ENCODE results near the gene PRSS33. TPM values are rescaled to one million over a fixed set of nuclear protein-coding genes. Genes with fewer than 3 reads are reported as not detected.

Gene PRSS33
- total RNA-seq, 1 donor from 2014 or later = 15.4 TPM

GRCh38 chr16:2799859-2800226 is 12.5 kb upstream of the PRSS33 start:
- H3K4me1 ChIP-seq = no peaks in the 10 kb centered on the region
- no peak for TF ChIP-seq CTCF (IDR thresholded peaks at IDR 0.05)
- intact Hi-C loops (cut with DNase I) = no loop called here
- peaks cover 0 to 14% of the 10 kb centered on the region in 2 donors for H3K9me3 ChIP-seq
- no peak for DNase-seq (ENCODE audit: low spot score in 2 of 2)
- H3K27me3 ChIP-seq = peaks cover 3% of the 10 kb centered on the region
- no peak overlapping the region for H3K27ac ChIP-seq
- H3K36me3 ChIP-seq = no peaks in the 10 kb centered on the region
- H3K4me3 ChIP-seq = no peak overlapping the region

DNA sequence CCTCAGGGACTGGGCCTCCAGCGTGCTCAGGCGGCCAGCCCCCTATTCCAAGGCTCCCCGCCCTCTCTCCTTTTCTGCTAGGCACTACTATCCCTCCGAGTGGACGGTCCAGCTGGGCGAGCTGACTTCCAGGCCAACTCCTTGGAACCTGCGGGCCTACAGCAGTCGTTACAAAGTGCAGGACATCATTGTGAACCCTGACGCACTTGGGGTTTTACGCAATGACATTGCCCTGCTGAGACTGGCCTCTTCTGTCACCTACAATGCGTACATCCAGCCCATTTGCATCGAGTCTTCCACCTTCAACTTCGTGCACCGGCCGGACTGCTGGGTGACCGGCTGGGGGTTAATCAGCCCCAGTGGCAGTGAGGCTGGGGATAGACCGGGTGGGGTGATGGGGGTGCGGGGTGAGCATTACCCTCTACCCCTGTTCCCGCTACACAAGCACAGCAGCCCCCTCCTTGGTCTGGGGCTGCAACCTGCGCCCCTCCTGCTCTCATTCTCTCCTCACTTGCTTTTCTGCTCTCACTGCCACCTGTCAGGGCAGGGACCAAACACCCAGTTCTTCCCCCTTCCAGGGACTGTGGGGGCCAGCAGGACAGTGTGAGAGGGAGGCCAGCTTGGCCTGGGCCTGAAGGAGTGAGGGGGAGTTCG is 12.0 kb upstream of the PRSS33 start:
- H3K27me3 ChIP-seq = peaks cover 3% of the 10 kb centered on the region
- H3K4me3 ChIP-seq = no peak overlapping the region
- peaks cover 0 to 9% of the 10 kb centered on the region in 2 donors for H3K9me3 ChIP-seq
- no peak for TF ChIP-seq CTCF (IDR thresholded peaks at IDR 0.05)
- no peaks in the 10 kb centered on the region for H3K4me1 ChIP-seq
- H3K27ac ChIP-seq = no peak overlapping the region
- intact Hi-C loops (cut with DNase I) = no loop called here
- no peaks in the 10 kb centered on the region for H3K36me3 ChIP-seq
- DNase-seq (ENCODE audit: low spot score in 2 of 2) = no peak

DNA sequence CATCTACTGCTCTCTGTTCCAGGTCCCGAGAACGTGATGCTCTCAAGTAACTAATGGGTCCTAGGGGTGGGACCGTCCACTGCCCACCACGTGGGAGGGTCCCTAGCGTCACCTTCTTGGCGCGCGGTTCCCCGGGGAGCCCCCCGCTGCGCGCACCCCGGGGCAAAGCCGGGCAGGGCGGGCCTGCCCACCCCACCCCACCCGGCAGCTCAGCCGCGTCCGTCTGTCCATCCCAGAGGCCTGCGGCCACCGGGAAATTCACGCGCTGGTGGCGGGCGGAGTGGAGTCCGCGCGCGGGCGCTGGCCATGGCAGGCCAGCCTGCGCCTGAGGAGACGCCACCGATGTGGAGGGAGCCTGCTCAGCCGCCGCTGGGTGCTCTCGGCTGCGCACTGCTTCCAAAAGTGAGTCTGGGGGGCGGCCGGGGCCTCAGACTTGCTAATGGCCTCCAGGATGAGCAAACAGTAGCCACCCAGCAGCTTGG is 11.4 kb upstream of the PRSS33 start:
- H3K27me3 ChIP-seq = peaks cover 3% of the 10 kb centered on the region
- no peaks in the 10 kb centered on the region for H3K36me3 ChIP-seq
- TF ChIP-seq CTCF (IDR thresholded peaks at IDR 0.05) = no peak
- DNase-seq (ENCODE audit: low spot score in 2 of 2) = no peak
- no peak overlapping the region for H3K4me3 ChIP-seq
- H3K9me3 ChIP-seq = peaks cover 0 to 3% of the 10 kb centered on the region in 2 donors
- intact Hi-C loops (cut with DNase I) = no loop called here
- no peaks in the 10 kb centered on the region for H3K4me1 ChIP-seq
- no peak overlapping the region for H3K27ac ChIP-seq

DNA sequence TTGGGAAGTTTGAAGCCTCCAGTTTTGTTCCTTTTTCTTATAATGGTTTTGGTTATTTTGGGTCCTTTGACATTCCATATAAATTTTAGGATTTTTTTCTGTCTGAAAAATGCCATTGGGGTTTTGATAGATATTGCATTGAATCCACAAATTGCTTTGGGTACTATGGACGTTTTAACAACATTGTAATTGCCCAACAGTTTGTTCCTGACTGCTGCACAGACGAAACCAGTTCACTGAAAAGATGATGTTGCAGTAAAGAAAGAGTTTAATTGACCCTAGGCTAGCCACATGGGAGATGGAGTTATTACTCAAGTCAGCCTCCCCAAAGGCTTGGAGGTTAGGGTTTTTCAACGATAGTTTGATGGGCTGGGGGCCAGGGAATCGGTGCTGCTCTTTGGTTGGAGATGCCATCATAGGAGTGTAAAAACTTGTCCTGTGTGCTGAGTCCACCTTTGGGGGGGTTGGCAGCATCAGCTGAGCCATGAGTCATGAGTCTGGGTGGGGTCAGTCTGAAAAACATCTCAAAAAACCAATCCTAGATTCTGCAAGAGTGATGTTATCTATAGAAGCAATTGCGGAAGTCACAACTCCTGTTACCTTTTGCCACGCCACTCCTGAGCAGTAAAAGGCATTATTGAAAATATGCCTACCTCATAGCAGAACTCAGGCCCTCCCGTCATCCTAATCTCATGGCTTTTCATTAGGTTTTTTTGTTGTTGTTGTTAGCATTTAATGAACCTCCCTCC is 8.2 kb upstream of the PRSS33 start:
- intact Hi-C loops (cut with DNase I) = no loop called here
- H3K27me3 ChIP-seq = peaks cover 3% of the 10 kb centered on the region
- H3K4me3 ChIP-seq = no peak overlapping the region
- H3K9me3 ChIP-seq = no peaks in the 10 kb centered on the region
- no peak for TF ChIP-seq CTCF (IDR thresholded peaks at IDR 0.05)
- H3K36me3 ChIP-seq = no peaks in the 10 kb centered on the region
- DNase-seq (ENCODE audit: low spot score in 2 of 2) = no peak
- no peak overlapping the region for H3K27ac ChIP-seq
- H3K4me1 ChIP-seq = no peaks in the 10 kb centered on the region

DNA sequence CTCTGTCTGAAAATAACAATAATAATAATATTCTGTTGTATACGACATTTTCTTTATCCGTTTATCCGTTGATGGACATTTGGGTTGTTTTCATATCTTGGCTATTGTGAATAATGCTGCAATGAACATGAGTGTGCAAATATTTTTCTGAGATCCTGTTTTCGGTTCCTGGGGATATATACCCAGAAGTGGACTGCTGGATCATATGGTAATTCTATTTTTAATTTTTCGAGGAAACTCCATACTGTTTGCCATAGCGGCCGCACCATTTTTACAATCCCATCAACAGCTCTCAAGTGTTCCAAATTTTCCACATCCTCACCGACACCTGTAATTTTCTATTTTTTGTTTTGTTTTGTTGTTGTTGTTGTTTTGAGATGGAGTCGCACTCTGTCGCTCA is 5.6 kb upstream of the PRSS33 start:
- no peaks in the 10 kb centered on the region for H3K9me3 ChIP-seq
- TF ChIP-seq CTCF (IDR thresholded peaks at IDR 0.05) = no peak
- intact Hi-C loops (cut with DNase I) = no loop called here

More for the DNA sequence above, 5.6 kb upstream of the PRSS33 start:
- H3K4me1 ChIP-seq = no peaks in the 10 kb centered on the region
- H3K36me3 ChIP-seq = no peaks in the 10 kb centered on the region
- no peak for DNase-seq (ENCODE audit: low spot score in 2 of 2)
- H3K4me3 ChIP-seq = no peak overlapping the region
- peaks cover 3% of the 10 kb centered on the region for H3K27me3 ChIP-seq
- no peak overlapping the region for H3K27ac ChIP-seq

Measured in ascending aorta (tissue), 2 donors.